Heart left ventricle (tissue), 16 donors: ENCODE data around the gene TAF7. TPM values are rescaled to one million over a fixed set of nuclear protein-coding genes. Genes with fewer than 3 reads are reported as not detected.

Source experiments
- ATAC-seq, 4 donors: fragments of 200-7000 bp; cut with Tn5 transposase; one replicate each; pipeline ENCODE4 v1.9.1; 2020 to 2022; ENCODE audit warnings: moderate library complexity in 4 of 4, mild to moderate bottlenecking in 3 of 4, moderate number of reproducible peaks in 1 of 4
- DNase-seq, 5 donors: peaks; one replicate each; pipeline ENCODE4 v3.0.0-alpha.2; 2020
- H3K27ac ChIP-seq, 12 donors: fragments of 200-600 bp; sonication (generic) in 4 of 12; one replicate each; pipeline versions ENCODE4 v1.5.0 to v1.8.0; 2016 to 2022; ENCODE audit warnings: mild to moderate bottlenecking in 2 of 12
- H3K27me3 ChIP-seq, 9 donors: fragments of 200-600 bp; sonication (generic) in 2 of 9; one replicate each; pipeline versions ENCODE4 v1.5.1 to v1.8.0; 2016 to 2022; ENCODE audit warnings: mild to moderate bottlenecking in 3 of 9
- H3K36me3 ChIP-seq, 9 donors: fragments of 200-600 bp; sonication (generic) in 2 of 9; one replicate each; pipeline versions ENCODE4 v1.5.0 to v1.8.0; 2018 to 2022; ENCODE audit warnings: mild to moderate bottlenecking in 2 of 9
- H3K4me1 ChIP-seq, 12 donors: fragments of 200-600 bp; sonication (generic) in 4 of 12; one replicate each; pipeline versions ENCODE4 v1.5.0 to v1.8.0; 2016 to 2022; ENCODE audit warnings: mild to moderate bottlenecking in 3 of 12
- H3K4me3 ChIP-seq, 12 donors: fragments of 200-600 bp; sonication (generic) in 4 of 12; one replicate each; pipeline versions ENCODE4 v1.5.0 to v1.8.0; 2017 to 2022; ENCODE audit warnings: mild to moderate bottlenecking in 9 of 12, moderate library complexity in 4 of 12
- H3K9me3 ChIP-seq, 12 donors: fragments of 200-600 bp; sonication (generic) in 4 of 12; one replicate each; pipeline versions ENCODE4 v1.5.0 to v1.8.0; 2016 to 2022; ENCODE audit warnings: mild to moderate bottlenecking in 1 of 12
- POLR2A ChIP-seq, 2 donors: fragments of 450-650 bp; IDR thresholded peaks; one replicate each; pipeline ENCODE4 v1.6.1; 2017; ENCODE audit warnings: antibody characterized with exemption in 2 of 2, mild to moderate bottlenecking in 2 of 2, moderate library complexity in 2 of 2
- WGBS, 4 donors: extraction: QIAGEN DNeasy Blood & Tissue Kit in 2 of 4; methylation state at CpG; one replicate each; pipeline versions ENCODE4 v1.1.5 to v1.1.7; 2013 to 2018; 5-methylcytosine and 5-hydroxymethylcytosine counted together
- intact Hi-C, 10 donors: fragments of 100-400 bp; cut with DNase I; formaldehyde crosslinking; loops; one replicate each; pipeline versions ENCODE4 v1.11.1 to v1.14.2; 2022
- polyA plus RNA-seq, 2 donors: library from polyadenylated mRNA; stranded (reverse); fragments of 200-250 nt; gene quantifications; one replicate each; pipeline ENCODE4 v1.2.3, GENCODE V29; 2013
- total RNA-seq, 9 donors: library from RNA; depleted of rRNA in 2 of 9; stranded (reverse); fragments of >200 nt in 2 of 9; fragmentation: NEBNext Ultra II Directional in 3 of 9; extraction: Animal tissue kit (Norgen Biotek cat#: 25700) in 3 of 9; gene quantifications; one replicate each; pipeline versions ENCODE4 v1.1.0 to v1.2.4, GENCODE V29; 2016 to 2023
- TF ChIP-seq, protein P1 (sequence below), 12 donors: fragments of 200-600 bp; sonication (generic) in 4 of 12; IDR thresholded peaks; one replicate each; pipeline versions ENCODE4 v1.5.0 to v1.8.0; 2018 to 2022; ENCODE audit warnings: antibody characterized with exemption in 12 of 12, mild to moderate bottlenecking in 5 of 12
- donor health status: ischemic (EF 13 %, LVEDD 7.1; RV severe dilation, severe dysfunction).
- donor health status: healthy with polysubstance abuse.
- donor health status: DM: no; HTN: yes; CAD: no.
- donor health status: DM: no; HTN: no; CAD: no.
- donor health status: ischemic (EF 25% LVEDD 6.9; RV normal size, moderate dysfunction).
- donor health status: ischemic (EF 25% LVEDD 5.7; RV mildly dilated, moderate dysfunction).
- donor health status: healthy.
- donor health status: DM: yes; HTN: yes; CAD: no.
- donor health status: ischemic (EF 35%, LVEDD 5.7; RV mildly dilated, moderate dysfunction).
- donor health status: nonischemic (EF 11% LVEDD 7.7; RV severe dilation, severe dysfunction).
- donor health status: DM: yes; HTN: yes; CAD: no.
- donor health status: PGD.
- donor health status: ischemic (EF 29% LVEDD 5.4; RV normal size, mild dysfunction).
- donor health status: nonischemic (EF 23%, LVEDD 6.1; RV moderate dilation, normal function).

The TAF7 gene
- total and polyA plus RNA-seq, 11 donors: 47.2 to 159 (median 99.9) TPM

GRCh38 chr5:141313711-141314110 is 6.9 kb downstream of the TAF7 start:
- H3K4me3 ChIP-seq: no peak overlapping the region
- ATAC-seq: no peak
- peaks cover under 1 to 100% (median 76%) of the 10 kb centered on the region in 12 donors for H3K9me3 ChIP-seq
- H3K27ac ChIP-seq: no peak overlapping the region
- intact Hi-C loops: loop anchor here in 1 of 10 donors (10.0 kb wide), 1 partner anchor 69 kb away; the partner anchor contains the start of gene PCDHB15
- H3K27me3 ChIP-seq: no peaks in the 10 kb centered on the region
- DNase-seq: no peak
- peaks cover 0 to 37% (median 6%) of the 10 kb centered on the region in 9 donors for H3K36me3 ChIP-seq
- peaks cover 0 to 5% (median 0%) of the 10 kb centered on the region in 12 donors for H3K4me1 ChIP-seq
- TF ChIP-seq, protein P1, sequence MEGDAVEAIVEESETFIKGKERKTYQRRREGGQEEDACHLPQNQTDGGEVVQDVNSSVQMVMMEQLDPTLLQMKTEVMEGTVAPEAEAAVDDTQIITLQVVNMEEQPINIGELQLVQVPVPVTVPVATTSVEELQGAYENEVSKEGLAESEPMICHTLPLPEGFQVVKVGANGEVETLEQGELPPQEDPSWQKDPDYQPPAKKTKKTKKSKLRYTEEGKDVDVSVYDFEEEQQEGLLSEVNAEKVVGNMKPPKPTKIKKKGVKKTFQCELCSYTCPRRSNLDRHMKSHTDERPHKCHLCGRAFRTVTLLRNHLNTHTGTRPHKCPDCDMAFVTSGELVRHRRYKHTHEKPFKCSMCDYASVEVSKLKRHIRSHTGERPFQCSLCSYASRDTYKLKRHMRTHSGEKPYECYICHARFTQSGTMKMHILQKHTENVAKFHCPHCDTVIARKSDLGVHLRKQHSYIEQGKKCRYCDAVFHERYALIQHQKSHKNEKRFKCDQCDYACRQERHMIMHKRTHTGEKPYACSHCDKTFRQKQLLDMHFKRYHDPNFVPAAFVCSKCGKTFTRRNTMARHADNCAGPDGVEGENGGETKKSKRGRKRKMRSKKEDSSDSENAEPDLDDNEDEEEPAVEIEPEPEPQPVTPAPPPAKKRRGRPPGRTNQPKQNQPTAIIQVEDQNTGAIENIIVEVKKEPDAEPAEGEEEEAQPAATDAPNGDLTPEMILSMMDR (IDR thresholded peaks at IDR 0.05): no peak
- no peak for TF ChIP-seq POLR2A (IDR thresholded peaks at IDR 0.05)

DNA sequence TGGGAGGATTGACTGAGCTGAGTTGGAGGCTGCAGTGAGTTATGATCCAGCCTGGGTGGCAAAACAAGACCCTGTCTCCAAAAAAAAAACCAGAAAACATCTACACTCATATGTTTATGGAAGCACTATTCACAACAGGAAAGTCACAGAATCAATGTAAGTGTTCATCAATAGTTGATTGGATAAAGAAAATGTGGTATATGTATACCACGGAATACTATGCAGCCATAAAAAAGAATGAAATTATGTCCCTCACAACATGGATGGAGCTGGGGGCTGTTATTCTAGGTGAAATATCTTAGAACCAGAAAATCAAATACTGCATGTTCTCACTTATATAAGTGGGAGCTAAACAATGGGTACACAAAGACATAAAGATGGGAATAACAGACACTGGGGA is 14.0 kb downstream of the TAF7 start:
- 95 to 98% (median 98%) methylated on average over 1 of the region's 1 CpG for whole genome bisulfite sequencing, 4 donors
- intact Hi-C loops: no loop called here
- no peak for ATAC-seq
- DNase-seq: no peak
- TF ChIP-seq, protein P1 (IDR thresholded peaks at IDR 0.05): no peak
- no peak for TF ChIP-seq POLR2A (IDR thresholded peaks at IDR 0.05)
- Histone ChIP-seq H3K9me3 (peaks cover 0 to 99% (median 71%) of the 10 kb centered on the region in 12 donors), H3K27ac (no peak overlapping the region), H3K36me3 (no peaks in the 10 kb centered on the region), H3K27me3 (no peaks in the 10 kb centered on the region), H3K4me3 (no peak overlapping the region), H3K4me1 (no peaks in the 10 kb centered on the region)

- DNase-seq (no peak), ATAC-seq (no peak)
- TF ChIP-seq, protein P1 (IDR thresholded peaks at IDR 0.05): no peak
- TF ChIP-seq POLR2A (IDR thresholded peaks at IDR 0.05): no peak
- intact Hi-C loops: no loop called here
- Histone ChIP-seq H3K27ac (no peak within 1 kb of the TSS), H3K36me3 (no peaks in the 10 kb centered on the region), H3K27me3 (no peaks in the 10 kb centered on the region), H3K4me3 (no peak within 1 kb of the TSS), H3K9me3 (peaks cover 0 to 100% (median 78%) of the 10 kb centered on the region in 12 donors), H3K4me1 (no peaks in the 10 kb centered on the region)
- 34 to 47% (median 39%) methylated on average over 18 to 36 of the region's 36 CpGs for WGBS, 4 donors
These were observed 16.8 kb downstream of the TAF7 start, which contains the start of gene SLC25A2 for GRCh38 chr5:141303756-141304155. Gene SLC25A2, minus strand, starts transcription at chr5:141304049. Its CDS starts 184 bp downstream, at chr5:141303865.

GRCh38 chr5:141298376-141298775 is 22.2 kb downstream of the TAF7 start:
- Histone ChIP-seq H3K27me3 (no peaks in the 10 kb centered on the region), H3K4me1 (no peaks in the 10 kb centered on the region), H3K4me3 (no peak overlapping the region), H3K9me3 (peaks cover 0 to 97% (median 67%) of the 10 kb centered on the region in 12 donors), H3K36me3 (no peaks in the 10 kb centered on the region), H3K27ac (peak overlapping the region in 1 of 12 donors; percentile 10)
- 20 to 67% (median 48%) methylated on average over 4 of the region's 4 CpGs for WGBS, 4 donors
- no peak for DNase-seq
- TF ChIP-seq, protein P1 (IDR thresholded peaks at IDR 0.05): no peak
- TF ChIP-seq POLR2A (IDR thresholded peaks at IDR 0.05): no peak
- intact Hi-C loops: no loop called here
- no peak for ATAC-seq
